ELF-1 (cell line): Measurements from ENCODE around the gene CCDC88C.
A peak's percentile ranks its signal among the peaks of the same experiment; 100 is the strongest.
"Not testable (repeated sequence)": the region's sequence is repeated elsewhere in the genome, so short reads cannot be mapped to it uniquely, and the experiment has no call there.

Source experiments
- DNase-seq: peaks from one replicate; pipeline ENCODE4 v3.0.0-alpha.2; 2016; ENCODE audit warnings: low read depth, low spot score

CCDC88C gene

GRCh38 chr14:91416744-91417119 is 888 bp downstream of the CCDC88C start:
- DNase-seq: no peak

GRCh38 chr14:91415794-91416743 is 1.6 kb downstream of the CCDC88C start:
- no peak for DNase-seq

- no peak for DNase-seq
Measured at GRCh38 chr14:91414475-91414833, 3.2 kb downstream of the CCDC88C start.

GRCh38 chr14:91413547-91414474 is 3.8 kb downstream of the CCDC88C start:
- peak; percentile 89 for DNase-seq

DNA sequence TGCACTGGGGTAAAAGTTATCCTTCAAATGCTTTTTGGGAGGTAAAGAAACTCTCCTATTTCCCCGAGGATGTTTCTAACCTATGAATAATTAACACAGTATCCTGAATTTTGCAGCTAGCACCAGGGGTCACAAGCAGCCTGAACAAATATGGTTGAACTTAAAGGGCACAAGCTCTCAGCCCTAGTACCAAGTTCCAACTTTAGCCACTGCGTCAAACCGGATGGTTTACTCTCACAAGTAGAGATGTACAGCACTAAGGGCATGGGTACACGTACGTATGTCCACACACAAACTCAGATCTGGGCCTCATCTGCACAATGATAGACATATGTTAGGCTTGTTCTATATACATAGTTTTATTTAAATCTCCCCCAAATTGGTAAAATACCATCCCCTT is 4.7 kb downstream of the CCDC88C start:
- DNase-seq: no peak

GRCh38 chr14:91410771-91411536 is 6.7 kb downstream of the CCDC88C start:
- DNase-seq: no peak

- DNase-seq: no peak
Measured at GRCh38 chr14:91409928-91410718, 7.5 kb downstream of the CCDC88C start.

DNA sequence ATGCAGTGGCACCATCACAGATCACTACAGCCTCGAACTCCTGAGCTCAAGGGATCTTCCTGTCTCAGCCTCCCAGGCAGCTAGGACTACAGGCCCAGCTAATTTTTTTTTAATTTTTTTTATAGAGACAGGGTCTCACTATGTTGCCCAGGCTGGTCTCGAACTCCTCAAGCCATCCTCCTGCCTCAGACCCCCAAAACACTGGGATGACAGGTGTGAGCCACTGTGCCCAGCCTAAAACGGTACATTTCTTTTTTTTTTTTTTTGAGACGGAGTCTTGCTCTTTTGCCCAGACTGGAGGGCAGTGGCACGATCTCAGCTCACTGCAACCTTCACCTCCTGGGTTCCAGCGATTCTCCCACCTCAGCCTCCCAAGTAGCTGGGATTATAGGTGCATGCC is 8.4 kb downstream of the CCDC88C start:
- DNase-seq: not testable (repeated sequence)

- no peak for DNase-seq
Measured at GRCh38 chr14:91406982-91407381, 10.6 kb downstream of the CCDC88C start.

DNA sequence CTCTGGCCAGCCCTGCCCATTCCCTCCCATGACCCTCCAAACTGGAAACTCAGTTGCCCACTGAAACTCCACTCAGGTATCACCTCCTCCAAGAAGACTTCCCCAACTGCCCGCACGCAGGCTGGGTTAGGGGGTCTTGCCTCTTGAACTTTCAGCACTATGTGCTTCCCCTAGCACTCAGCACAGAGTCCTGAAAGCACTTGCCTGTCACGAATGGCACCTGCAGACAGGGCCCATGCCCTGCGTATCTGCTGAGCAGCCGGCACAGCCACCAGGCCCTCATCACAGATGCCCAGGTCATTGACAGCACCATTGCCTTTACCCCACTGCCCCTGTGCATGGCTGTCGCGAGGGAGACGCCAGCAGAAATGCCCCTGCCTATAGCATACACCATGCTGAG is 11.2 kb downstream of the CCDC88C start:
- DNase-seq: no peak

DNA sequence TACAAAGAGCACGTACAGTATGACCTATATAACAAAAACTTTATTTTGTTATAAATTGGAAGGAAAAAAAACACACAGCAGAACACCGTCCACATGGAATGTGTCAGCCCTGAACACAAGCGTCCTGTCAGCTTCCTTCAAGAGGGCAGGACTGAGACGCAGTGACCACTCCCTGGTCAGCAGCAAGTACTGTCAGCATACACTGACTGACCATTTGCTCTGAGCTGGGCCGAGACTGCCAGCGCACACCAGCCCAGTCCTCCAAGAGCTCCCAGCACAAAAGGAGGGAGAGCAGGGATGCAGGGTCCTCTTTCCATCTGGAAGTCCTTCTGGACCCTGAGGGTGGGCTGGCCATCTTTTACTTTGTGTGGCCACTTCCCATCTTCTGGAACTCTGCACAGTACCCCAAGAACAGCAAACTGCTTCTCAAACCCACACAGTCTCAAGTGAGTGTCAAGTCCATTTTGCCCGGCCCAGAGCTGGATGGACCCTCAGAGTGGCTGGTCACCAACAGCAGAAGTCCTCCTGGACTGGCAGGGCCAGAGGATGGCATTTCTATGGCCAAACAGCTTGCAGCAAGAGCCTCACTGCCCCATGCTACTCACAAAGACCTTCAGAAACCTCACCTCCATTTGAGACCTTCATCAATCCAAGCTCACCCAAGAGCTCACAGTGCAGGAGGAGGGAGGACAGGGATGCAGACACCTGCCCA is 11.7 kb downstream of the CCDC88C start:
- DNase-seq: no peak

DNA sequence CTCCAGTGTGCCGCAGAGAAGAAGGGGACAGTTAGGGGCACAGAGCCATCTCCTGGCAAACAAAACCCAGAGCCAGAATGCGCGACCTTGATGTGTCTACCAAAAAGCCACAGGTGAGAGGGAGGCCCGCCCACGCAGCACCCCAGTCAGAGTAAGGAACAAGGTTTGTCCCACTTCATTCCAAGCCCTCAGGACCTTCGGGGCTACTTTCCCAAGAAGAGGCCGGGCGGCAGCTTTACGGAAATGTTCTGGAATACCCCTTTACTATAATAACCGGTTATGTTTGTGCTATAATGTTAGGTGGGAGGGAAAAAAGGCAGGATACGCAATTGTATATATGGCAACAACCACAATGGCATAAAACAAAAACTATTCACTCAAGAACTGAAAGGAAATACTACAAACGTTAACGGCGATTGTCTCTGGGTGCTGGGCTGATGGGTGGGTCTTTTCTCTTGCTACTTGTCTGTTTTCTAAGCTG is 12.3 kb downstream of the CCDC88C start:
- no peak for DNase-seq

DNA sequence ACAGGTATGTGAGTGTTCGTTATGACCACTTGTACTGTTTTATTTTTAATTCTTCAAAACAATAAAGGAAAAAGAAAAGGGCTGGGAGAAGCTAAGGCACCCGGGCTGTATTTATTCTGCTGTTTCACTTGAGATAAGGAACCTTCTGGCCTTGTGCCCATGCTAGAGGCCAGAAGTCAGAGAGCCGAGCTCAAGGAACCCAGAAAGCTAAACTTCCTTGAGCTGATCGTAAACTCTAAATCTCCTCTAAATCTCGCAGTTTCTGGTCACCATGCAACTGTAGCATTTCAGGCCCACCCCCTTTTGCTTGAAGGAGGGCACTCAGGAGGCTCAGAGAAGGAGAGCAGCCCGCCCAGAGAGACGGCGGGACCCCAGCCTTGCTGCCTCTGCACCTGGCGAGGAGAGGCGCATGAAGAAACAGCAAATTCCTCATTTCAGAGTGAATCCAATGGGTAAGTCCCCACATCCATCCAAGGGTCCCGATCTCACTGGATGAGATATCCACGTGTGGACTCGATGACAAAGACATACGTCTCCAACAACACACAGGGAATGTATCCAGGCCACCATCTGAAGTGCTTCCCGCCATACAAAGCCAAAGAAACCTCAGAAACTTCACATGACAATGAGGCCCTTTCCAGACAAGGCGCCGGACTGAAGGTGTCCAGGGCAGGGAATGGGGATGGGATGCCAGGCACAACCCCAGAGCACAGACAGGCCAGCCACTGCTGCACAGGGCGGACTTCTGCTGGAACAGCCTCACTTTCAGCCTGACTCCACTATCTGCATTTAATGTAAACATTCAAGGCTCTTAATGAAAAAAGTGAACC is 14.6 kb downstream of the CCDC88C start:
- no peak for DNase-seq

GRCh38 chr14:91402348-91402747 is 15.3 kb downstream of the CCDC88C start:
- no peak for DNase-seq

DNA sequence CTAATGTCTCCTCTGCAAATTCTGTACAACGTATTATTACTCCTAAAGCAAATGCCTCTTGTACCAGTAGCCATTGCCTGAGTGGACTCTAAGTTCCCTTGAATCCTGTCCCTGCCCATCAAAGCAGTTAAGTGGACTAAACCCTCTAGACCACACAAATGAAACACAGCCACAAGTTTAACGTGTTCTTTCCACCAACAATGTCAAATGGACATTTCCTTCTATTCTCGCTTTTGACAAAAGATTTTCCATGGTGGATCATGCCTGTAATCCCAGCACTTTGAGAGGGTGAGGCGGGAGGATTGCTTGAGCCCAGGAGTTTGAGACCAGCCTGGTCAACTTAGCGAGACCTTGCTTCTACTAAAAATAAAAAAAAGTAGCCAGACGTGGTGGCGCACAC is 15.9 kb downstream of the CCDC88C start:
- no peak for DNase-seq

GRCh38 chr14:91400696-91401095 is 16.9 kb downstream of the CCDC88C start:
- DNase-seq: no peak

DNA sequence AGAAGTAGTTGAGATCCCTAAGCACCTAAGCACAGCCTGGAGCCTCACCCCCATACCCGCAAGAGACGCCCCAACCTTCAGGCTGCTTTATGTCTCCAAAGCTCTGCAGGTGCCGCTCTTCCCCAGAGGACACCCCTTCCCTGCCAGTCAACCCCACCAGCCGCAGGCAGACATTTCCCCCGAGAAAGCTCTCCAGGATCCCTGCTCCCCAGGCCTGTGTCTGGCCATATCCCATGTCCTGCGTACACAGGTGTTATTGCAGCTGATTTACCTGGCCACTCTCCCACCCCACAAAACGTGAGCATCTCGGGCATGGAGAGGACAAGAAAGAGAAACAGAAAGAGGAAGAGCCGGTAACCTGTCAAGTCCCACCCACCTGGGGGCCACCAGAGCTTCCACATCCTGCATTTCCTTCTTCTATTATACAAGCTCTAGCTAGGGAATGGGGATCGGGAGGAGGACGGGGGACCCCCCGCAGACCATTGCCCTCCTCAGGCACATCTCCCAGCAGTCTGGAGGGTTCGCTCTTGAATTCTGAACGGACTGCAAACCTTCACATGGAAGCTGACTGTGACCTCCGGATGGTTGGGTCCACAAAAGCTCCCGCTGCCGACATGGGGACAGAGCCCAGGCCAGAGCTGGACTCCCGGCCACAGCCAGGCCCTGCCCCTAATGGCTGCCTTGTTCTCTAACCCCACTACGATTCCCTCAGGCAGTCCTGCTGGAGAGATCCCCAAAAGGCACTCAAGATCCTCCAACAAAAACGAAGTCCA is 17.6 kb downstream of the CCDC88C start:
- DNase-seq: no peak

GRCh38 chr14:91398707-91399106 is 18.9 kb downstream of the CCDC88C start:
- peak; percentile 62 for DNase-seq
